SK-N-MC (cell line): Measurements from ENCODE around the gene HCFC1R1.

Source experiments
- DNase-seq: peaks from one replicate; pipeline ENCODE4 v3.0.0-alpha.2; 2011; ENCODE audit warnings: low read depth, low spot score
- H3K27ac ChIP-seq: fragments of 200-600 bp; sonication (generic); 2 replicates; pipeline ENCODE4 v1.5.1; 2016; ENCODE audit warnings: mixed run types
- H3K36me3 ChIP-seq: fragments of 200-600 bp; sonication (generic); 2 replicates; pipeline ENCODE4 v1.6.1; 2017; ENCODE audit warnings: antibody characterized with exemption, low read length, mixed read lengths; ENCODE audit not compliant: insufficient read depth
- H3K4me3 ChIP-seq: fragments of 200-600 bp; sonication (generic); 2 replicates; pipeline ENCODE4 v1.5.1; 2016
- H3K9ac ChIP-seq: fragments of 200-600 bp; sonication (generic); 2 replicates; pipeline ENCODE4 v1.8.0; 2017; ENCODE audit warnings: mixed run types, mixed read lengths; ENCODE audit not compliant: insufficient read length
- H3K9me3 ChIP-seq: fragments of 200-600 bp; sonication (generic); 2 replicates; pipeline ENCODE4 v1.6.1; 2017; ENCODE audit warnings: low read depth, mild to moderate bottlenecking, antibody characterized with exemption, low read length, moderate library complexity, mixed read lengths
- EZH2 ChIP-seq: fragments of 200-600 bp; sonication (generic); IDR thresholded peaks from one replicate; pipeline ENCODE4 v1.6.1; 2017; ENCODE audit warnings: antibody characterized with exemption
- FOXP2 ChIP-seq: optimal IDR thresholded peaks from 2 replicates; pipeline ENCODE3; 2011; ENCODE audit warnings: mild to moderate bottlenecking, moderate library complexity; ENCODE audit not compliant: insufficient read depth; ENCODE audit errors: extremely low read length, control extremely low read depth
- POLR2AphosphoS5 ChIP-seq: IDR thresholded peaks from 2 replicates; pipeline ENCODE4 v1.6.1; 2012; ENCODE audit warnings: mild to moderate bottlenecking, low read depth, low read length, borderline replicate concordance

HCFC1R1 gene

DNA sequence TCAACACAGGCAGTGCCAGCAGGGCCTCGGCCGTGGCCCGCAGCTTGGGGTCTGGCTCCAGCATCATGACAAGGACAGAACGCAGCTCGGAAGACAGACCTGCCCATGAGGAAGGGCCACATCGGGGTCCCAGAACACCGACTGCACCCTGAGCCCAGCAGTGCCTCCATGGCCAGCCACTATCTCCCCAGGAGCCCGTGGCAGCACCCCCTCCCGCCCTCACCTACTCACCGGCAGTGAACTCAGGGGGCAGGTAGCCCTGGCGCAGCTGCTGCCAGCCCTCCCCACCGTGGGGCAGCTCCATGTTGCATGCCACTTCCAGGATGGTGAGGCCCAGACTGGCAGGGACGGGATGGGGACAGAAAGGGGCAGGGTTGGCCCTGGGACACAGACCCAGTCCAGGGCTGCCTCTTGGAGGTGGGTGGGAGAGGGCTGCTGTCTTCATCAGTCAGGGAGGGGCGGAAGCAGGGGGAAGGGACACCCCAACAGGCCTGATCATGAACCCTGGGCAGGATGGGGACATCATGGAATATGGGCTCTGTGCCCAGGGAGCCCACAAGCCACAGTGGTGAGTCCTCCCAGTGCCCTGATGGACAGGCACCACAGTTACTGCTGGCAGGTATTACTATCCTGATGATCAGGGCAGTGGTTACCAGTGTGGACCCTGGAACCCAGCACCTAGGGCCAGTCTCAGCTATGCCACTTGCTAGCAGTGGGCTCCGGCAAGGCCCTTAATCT lies 49.3 kb downstream of the HCFC1R1 start:
- Histone ChIP-seq H3K36me3 (peaks cover 20% of the 10 kb centered on the region; the same call in 1 of the 2 replicates), H3K27ac (no peak overlapping the region)

DNA sequence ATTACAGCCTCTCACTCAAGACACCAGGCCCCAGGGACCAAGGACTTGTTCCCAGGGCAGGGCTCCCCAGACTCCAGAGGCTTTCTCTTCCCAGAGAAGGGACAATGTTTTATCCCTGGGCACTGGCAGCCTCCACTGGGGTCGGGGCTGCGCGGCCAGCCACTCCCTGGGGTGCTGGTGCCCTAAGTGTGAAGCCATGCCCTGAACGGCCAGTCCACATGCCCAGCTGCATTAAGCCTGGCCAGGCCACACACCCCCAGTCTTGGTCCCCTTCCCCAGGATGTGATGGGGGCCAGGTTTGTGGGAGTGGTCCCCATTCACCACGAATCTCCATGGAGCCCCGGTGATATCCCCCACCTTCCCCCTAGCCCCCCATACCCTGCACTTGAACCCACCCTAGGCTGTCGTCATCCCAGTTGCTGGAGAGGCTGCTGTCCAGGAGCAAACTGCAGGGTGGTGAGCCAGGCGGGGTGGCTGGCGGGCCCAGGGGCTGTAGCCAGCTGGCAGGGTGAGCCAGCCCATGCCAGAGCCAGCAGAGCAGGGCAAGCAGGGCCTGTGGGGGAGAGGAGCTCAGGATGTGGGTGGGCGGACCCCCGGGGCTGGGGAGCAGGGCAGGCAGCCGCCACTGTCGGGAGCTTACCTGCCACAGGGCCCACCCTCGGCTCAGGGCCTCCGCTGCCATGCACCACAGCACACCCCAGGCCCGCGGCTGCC lies 50.0 kb downstream of the HCFC1R1 start:
- Histone ChIP-seq H3K27ac (peak overlapping the region; percentile 51; the same call in 1 of the 2 replicates), H3K9ac (no peak overlapping the region), H3K36me3 (peaks cover 20% of the 10 kb centered on the region; the same call in 1 of the 2 replicates), H3K9me3 (no peaks in the 10 kb centered on the region), H3K4me3 (no peak overlapping the region)
- TF ChIP-seq POLR2AphosphoS5 = peak; percentile 1; the same call in 1 of the 2 replicates
- no peak for TF ChIP-seq EZH2
- TF ChIP-seq FOXP2 = no peak
- no peak for DNase-seq

More for the DNA sequence above, 49.3 kb downstream of the HCFC1R1 start:
- H3K9me3 ChIP-seq = no peaks in the 10 kb centered on the region
- DNase-seq = no peak
- no peak for TF ChIP-seq POLR2AphosphoS5
- TF ChIP-seq FOXP2 = no peak
- TF ChIP-seq EZH2 = no peak
- H3K4me3 ChIP-seq = no peak overlapping the region
- no peak overlapping the region for H3K9ac ChIP-seq

DNA sequence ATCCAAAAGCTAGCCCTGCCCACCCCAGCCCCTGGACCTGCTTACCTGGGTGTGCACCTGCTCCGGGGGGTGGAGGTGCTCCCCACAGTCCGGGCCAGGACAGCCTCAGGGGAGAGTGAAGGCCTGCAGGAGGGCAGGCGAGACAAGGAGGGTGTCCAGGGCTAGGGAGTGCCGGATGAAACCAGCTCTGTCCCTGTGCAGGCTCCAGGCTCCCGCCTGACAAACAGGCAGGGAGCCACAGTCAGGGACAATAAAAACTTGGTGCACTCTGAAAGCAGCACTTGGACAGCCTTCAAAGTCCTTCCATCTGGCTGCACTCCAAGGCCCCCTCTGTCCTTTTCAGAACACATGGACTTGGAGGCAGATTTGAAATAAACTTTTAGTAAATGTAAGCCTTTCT lies 50.6 kb downstream of the HCFC1R1 start:
- TF ChIP-seq POLR2AphosphoS5 (peak; percentile 43), FOXP2 (no peak), EZH2 (no peak)
- DNase-seq = no peak
- Histone ChIP-seq H3K9ac (no peak overlapping the region), H3K4me3 (no peak overlapping the region), H3K36me3 (peaks cover 20% of the 10 kb centered on the region; the same call in 1 of the 2 replicates), H3K27ac (peak overlapping the region; percentile 51; the same call in 1 of the 2 replicates), H3K9me3 (no peaks in the 10 kb centered on the region)
